HEK293 (cell line): Measurements from ENCODE around the gene TMEM184A.

Experiments used
- CTCF ChIP-seq: fragments of 450-650 bp; formaldehyde crosslinking; IDR thresholded peaks from 2 replicates; pipeline ENCODE4 v1.5.1; 2016; ENCODE audit warnings: missing biosample characterization, missing genetic modification characterization
- REST ChIP-seq: fragments of 450-650 bp; formaldehyde crosslinking; IDR thresholded peaks from 2 replicates; pipeline ENCODE4 v1.5.1; 2016; ENCODE audit warnings: missing biosample characterization, missing genetic modification characterization
- YY1 ChIP-seq: fragments of 450-650 bp; formaldehyde crosslinking; IDR thresholded peaks from 2 replicates; pipeline ENCODE4 v1.5.1; 2018; ENCODE audit warnings: missing biosample characterization, missing genetic modification characterization
- ZNF23 ChIP-seq: fragments of 450-650 bp; formaldehyde crosslinking; IDR thresholded peaks from 2 replicates; pipeline ENCODE4 v1.5.1; 2016; ENCODE audit warnings: missing biosample characterization, missing genetic modification characterization, borderline replicate concordance
- ZNF280D ChIP-seq: fragments of 450-650 bp; formaldehyde crosslinking; IDR thresholded peaks from 2 replicates; pipeline ENCODE4 v1.5.1; 2016; ENCODE audit warnings: missing biosample characterization, missing genetic modification characterization
- ZNF660 ChIP-seq: fragments of 450-650 bp; IDR thresholded peaks from 2 replicates; pipeline ENCODE4 v1.5.1; 2018; ENCODE audit warnings: missing biosample characterization, mild to moderate bottlenecking, missing genetic modification characterization

- TF ChIP-seq CTCF (no peak), REST (tag by site-specific recombination) (no peak), YY1 (tag by site-specific recombination) (no peak), ZNF280D (no peak), ZNF660 (tag by site-specific recombination) (no peak), ZNF23 (tag by site-specific recombination) (no peak)
Observed at GRCh38 chr7:1536455-1536742, 19.6 kb downstream of the TMEM184A start.
